C4-2B (cell line): ENCODE results near the gene AIFM2.

Source experiments
- CTCF ChIP-seq: fragments of 450-650 bp; conservative IDR thresholded peaks from 2 replicates; pipeline ENCODE4 v1.5.1; 2017; ENCODE audit warnings: mild to moderate bottlenecking
- ZFX ChIP-seq: fragments of 450-650 bp; IDR thresholded peaks from 2 replicates; pipeline ENCODE4 v1.6.1; 2017

- no peak for TF ChIP-seq CTCF
- TF ChIP-seq ZFX: no peak
Measured at GRCh38 chr10:70175516-70175915, 42.9 kb upstream of the AIFM2 start.
